Glomerular visceral epithelial cell (primary cell): ENCODE results near the gene PFDN2.

ENCODE experiments used
- DNase-seq: peaks from one replicate; pipeline ENCODE4 v3.0.0-alpha.2; 2016; ENCODE audit errors: extremely low spot score

The PFDN2 gene

GRCh38 chr1:161052899-161053298 is 64.9 kb downstream of the PFDN2 start:
- DNase-seq, result no peak

- no peak for DNase-seq
Measured at GRCh38 chr1:161051219-161051618, 66.6 kb downstream of the PFDN2 start.
